SU-DHL-6 (cell line): ENCODE data around the gene FES.

Experiments
- H2AFZ ChIP-seq: fragments of 200-600 bp; sonication (generic); 2 replicates; pipeline ENCODE4 v1.6.1; 2014; ENCODE audit warnings: low read depth, mild to moderate bottlenecking, moderate library complexity, mixed read lengths, antibody characterized with exemption, low read length; ENCODE audit not compliant: severe bottlenecking
- H3F3A ChIP-seq: fragments of 200-600 bp; shearing (Covaris generic); 2 replicates; pipeline ENCODE4 v1.6.0; 2016; ENCODE audit warnings: antibody characterized with exemption, mild to moderate bottlenecking; ENCODE audit not compliant: insufficient read depth
- H3K27ac ChIP-seq: fragments of 200-600 bp; sonication (generic); 2 replicates; pipeline ENCODE4 v1.5.1; 2016; ENCODE audit warnings: low read depth, mild to moderate bottlenecking, low read length, moderate library complexity, mixed read lengths
- H3K27me3 ChIP-seq: fragments of 200-600 bp; sonication (generic), shearing (Covaris generic); 2 replicates; pipeline ENCODE4 v1.6.0; 2014; ENCODE audit warnings: mild to moderate bottlenecking, low read length
- H3K36me3 ChIP-seq: fragments of 200-600 bp; sonication (generic); 2 replicates; pipeline ENCODE4 v1.6.1; 2014; ENCODE audit warnings: mild to moderate bottlenecking, low read length, mixed read lengths
- H3K4me2 ChIP-seq: fragments of 300-600, 200-600 bp; shearing (Covaris generic), sonication (generic); 2 replicates; pipeline ENCODE4 v1.6.0; 2014; ENCODE audit warnings: low read length, low read depth, mild to moderate bottlenecking; ENCODE audit not compliant: poor library complexity, severe bottlenecking
- H3K4me3 ChIP-seq: fragments of 200-600 bp; sonication (generic); 2 replicates; pipeline ENCODE4 v1.5.1; 2014; ENCODE audit warnings: antibody characterized with exemption, low read length, mild to moderate bottlenecking, mixed read lengths; ENCODE audit not compliant: insufficient read depth, poor library complexity, severe bottlenecking
- H3K79me2 ChIP-seq: fragments of 200-600 bp; sonication (generic); 2 replicates; pipeline ENCODE4 v1.6.1; 2014; ENCODE audit warnings: mild to moderate bottlenecking, low read length, moderate library complexity; ENCODE audit not compliant: insufficient read depth
- H3K9ac ChIP-seq: fragments of 200-600 bp; sonication (generic); 2 replicates; pipeline ENCODE4 v1.7.0; 2014; ENCODE audit warnings: mild to moderate bottlenecking, low read length
- H3K9me2 ChIP-seq: fragments of 200-600 bp; sonication (generic); replicated peaks from 2 replicates; pipeline ENCODE4 v1.6.1; 2014; ENCODE audit warnings: low read length; ENCODE audit not compliant: insufficient read depth
- H3K9me3 ChIP-seq: fragments of 200-600 bp; sonication (generic); 2 replicates; pipeline ENCODE4 v1.6.1; 2014; ENCODE audit warnings: low read length, mixed read lengths; ENCODE audit not compliant: insufficient read depth
- H4K20me1 ChIP-seq: fragments of 200-600 bp; sonication (generic); 2 replicates; pipeline ENCODE4 v1.6.1; 2014; ENCODE audit warnings: low read depth, mild to moderate bottlenecking, antibody characterized with exemption, low read length, moderate library complexity, mixed read lengths
- CTCF ChIP-seq: fragments of 200-600 bp; sonication (generic); IDR thresholded peaks from one replicate; pipeline ENCODE4 v1.5.1; 2017; ENCODE audit warnings: antibody characterized with exemption, mild to moderate bottlenecking, low read length, moderate library complexity; ENCODE audit not compliant: insufficient read depth, poor library complexity, severe bottlenecking
- EZH2phosphoT487 ChIP-seq: fragments of 200-600 bp; sonication (generic), shearing (Covaris generic); conservative IDR thresholded peaks from 2 replicates; pipeline ENCODE4 v1.6.1; 2018; ENCODE audit warnings: mild to moderate bottlenecking, antibody characterized with exemption, low read length, moderate library complexity, mixed read lengths

The FES gene

DNA sequence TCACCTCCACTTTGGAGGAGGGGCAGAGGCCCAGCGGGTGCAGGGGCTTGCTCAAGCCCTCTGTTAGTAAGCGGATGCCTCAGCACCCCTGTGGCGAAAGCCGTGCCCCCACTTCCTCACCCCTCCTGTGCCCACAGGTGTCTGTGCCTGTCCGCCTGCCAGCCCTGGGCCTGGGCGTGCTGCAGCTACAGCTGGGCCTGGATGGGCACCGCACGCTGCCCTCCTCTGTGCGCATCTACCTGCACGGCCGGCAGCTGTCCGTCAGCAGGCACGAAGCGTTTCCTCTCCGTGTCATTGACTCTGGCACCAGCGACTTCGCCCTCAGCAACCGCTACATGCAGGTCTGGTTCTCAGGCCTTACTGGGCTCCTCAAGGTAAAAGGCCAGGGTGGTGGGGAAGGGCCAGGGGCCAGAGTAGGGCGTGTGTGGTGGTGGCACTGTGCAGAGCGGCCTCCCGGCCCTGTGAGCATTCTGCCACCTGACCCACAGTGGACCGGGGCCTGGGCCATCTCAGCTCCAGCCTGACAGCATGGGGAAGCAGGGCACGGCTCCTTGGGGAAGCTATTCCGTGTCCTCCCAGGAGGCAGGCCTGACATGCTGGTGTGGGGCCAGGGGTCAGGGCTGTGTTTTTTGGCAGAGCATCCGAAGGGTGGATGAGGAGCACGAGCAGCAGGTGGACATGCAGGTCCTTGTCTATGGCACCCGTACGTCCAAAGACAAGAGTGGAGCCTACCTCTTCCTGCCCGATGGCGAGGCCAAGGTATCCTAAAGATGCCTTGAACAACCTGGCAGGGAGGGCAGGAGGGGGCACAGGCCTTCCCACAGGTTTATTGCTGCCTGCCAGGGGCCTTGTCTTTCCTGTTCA is 27.8 kb downstream of the FES start:
- Histone ChIP-seq H3K36me3 (no peaks in the 10 kb centered on the region), H3K9ac (no peak overlapping the region), H3K27ac (no peak overlapping the region)

DNA sequence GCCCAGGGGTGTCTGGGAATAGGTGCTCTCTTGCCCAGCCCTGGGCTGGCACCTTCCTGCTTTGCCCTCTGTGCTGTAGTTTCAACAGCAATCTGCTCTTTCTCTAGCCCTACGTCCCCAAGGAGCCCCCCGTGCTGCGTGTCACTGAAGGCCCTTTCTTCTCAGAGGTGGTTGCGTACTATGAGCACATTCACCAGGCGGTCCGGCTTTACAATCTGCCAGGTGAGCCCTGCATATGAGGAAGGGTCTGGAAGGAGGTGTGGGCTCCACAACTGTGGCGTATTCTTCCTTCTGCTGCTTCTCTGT is 28.4 kb downstream of the FES start:
- H2AFZ ChIP-seq = no peak overlapping the region
- no peaks in the 10 kb centered on the region for H3K27me3 ChIP-seq
- H3K9ac ChIP-seq = no peak overlapping the region
- no peaks in the 10 kb centered on the region for H3K9me3 ChIP-seq
- no peak overlapping the region for H3K4me3 ChIP-seq
- H3K36me3 ChIP-seq = no peaks in the 10 kb centered on the region
- no peak overlapping the region for H3K4me2 ChIP-seq
- no peaks in the 10 kb centered on the region for H4K20me1 ChIP-seq
- TF ChIP-seq CTCF (no peak), EZH2phosphoT487 (no peak)
- H3K79me2 ChIP-seq = no peaks in the 10 kb centered on the region
- H3K9me2 ChIP-seq = no peaks in the 10 kb centered on the region
- H3K27ac ChIP-seq = no peak overlapping the region
- H3F3A ChIP-seq = no peaks in the 10 kb centered on the region

More for the DNA sequence above, 27.8 kb downstream of the FES start:
- H3K4me2 ChIP-seq = no peak overlapping the region
- no peaks in the 10 kb centered on the region for H3K9me3 ChIP-seq
- H3K4me3 ChIP-seq = no peak overlapping the region
- no peaks in the 10 kb centered on the region for H3F3A ChIP-seq
- no peaks in the 10 kb centered on the region for H4K20me1 ChIP-seq
- no peaks in the 10 kb centered on the region for H3K27me3 ChIP-seq
- TF ChIP-seq CTCF (no peak), EZH2phosphoT487 (no peak)
- no peak overlapping the region for H2AFZ ChIP-seq
- no peaks in the 10 kb centered on the region for H3K79me2 ChIP-seq
- no peaks in the 10 kb centered on the region for H3K9me2 ChIP-seq

- Histone ChIP-seq H3K79me2 (no peaks in the 10 kb centered on the region), H2AFZ (no peak overlapping the region), H3K27me3 (no peaks in the 10 kb centered on the region), H3K9ac (no peak overlapping the region), H3K36me3 (no peaks in the 10 kb centered on the region), H3K4me3 (no peak overlapping the region), H3K9me3 (no peaks in the 10 kb centered on the region), H3K27ac (no peak overlapping the region), H3K4me2 (no peak overlapping the region), H4K20me1 (no peaks in the 10 kb centered on the region), H3K9me2 (no peaks in the 10 kb centered on the region), H3F3A (no peaks in the 10 kb centered on the region)
- TF ChIP-seq CTCF (no peak), EZH2phosphoT487 (no peak)
These were observed 29.2 kb downstream of the FES start for GRCh38 chr15:90913398-90913944.
